HUES48 (cell line): ENCODE data around the gene CYP17A1.
"Not testable (repeated sequence)": the region's sequence is repeated elsewhere in the genome, so short reads cannot be mapped to it uniquely, and the experiment has no call there.

Experiments used
- H3K27ac ChIP-seq: one replicate; pipeline ENCODE4 v1.7.0; 2013; ENCODE audit warnings: low read depth, low read length, inconsistent platforms
- H3K27me3 ChIP-seq: 2 replicates; pipeline ENCODE4 v1.6.1; 2013; ENCODE audit warnings: mild to moderate bottlenecking, low read length; ENCODE audit not compliant: control insufficient read depth, insufficient read depth
- H3K36me3 ChIP-seq: 2 replicates; pipeline ENCODE4 v1.6.1; 2013; ENCODE audit warnings: low read length; ENCODE audit not compliant: control insufficient read depth, insufficient read depth
- H3K4me1 ChIP-seq: 2 replicates; pipeline ENCODE4 v1.6.1; 2013; ENCODE audit warnings: mild to moderate bottlenecking, low read length; ENCODE audit not compliant: control insufficient read depth, insufficient read depth
- H3K4me3 ChIP-seq: 2 replicates; pipeline ENCODE4 v1.5.1; 2013; ENCODE audit warnings: mild to moderate bottlenecking, low read depth, low read length
- H3K9ac ChIP-seq: 2 replicates; pipeline ENCODE4 v1.6.1; 2013; ENCODE audit warnings: mild to moderate bottlenecking, low read depth, low read length, moderate library complexity
- H3K9me3 ChIP-seq: 2 replicates; pipeline ENCODE4 v1.6.1; 2013; ENCODE audit warnings: low read length; ENCODE audit not compliant: control insufficient read depth, insufficient read depth

CYP17A1 gene

DNA sequence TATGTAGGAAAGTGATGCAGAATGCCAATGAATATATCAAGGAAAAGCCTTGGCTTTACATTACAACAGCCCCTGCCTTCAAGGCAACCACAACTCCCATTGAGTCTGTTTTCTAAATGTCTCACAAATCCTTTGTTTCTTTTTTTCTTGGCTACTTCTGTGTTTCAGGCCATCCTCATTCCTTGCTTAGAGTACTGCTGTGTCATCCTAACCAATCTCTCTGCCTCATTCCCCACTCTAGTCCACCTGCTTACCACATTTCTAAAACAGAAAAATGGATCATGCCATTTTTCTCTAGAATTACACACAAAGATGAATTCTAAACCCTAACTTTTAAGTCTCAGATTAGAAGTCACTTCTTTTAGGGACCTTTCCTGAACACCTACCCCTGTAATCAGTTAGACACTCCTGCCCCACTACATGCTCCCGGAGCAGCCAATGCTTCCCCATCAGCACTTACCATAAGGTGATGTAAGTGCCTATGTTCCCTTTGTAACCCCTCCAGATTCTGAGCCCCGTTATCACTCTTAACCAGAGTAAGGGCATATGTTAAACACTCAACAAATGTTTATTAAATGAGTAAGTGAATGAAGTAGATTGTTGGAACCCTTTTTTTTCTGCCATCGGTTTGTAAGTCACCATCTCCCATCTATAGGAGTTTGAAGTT lies 19.7 kb upstream of the CYP17A1 start:
- no peak overlapping the region for H3K4me3 ChIP-seq
- H3K9ac ChIP-seq = no peak overlapping the region
- no peaks in the 10 kb centered on the region for H3K9me3 ChIP-seq
- no peaks in the 10 kb centered on the region for H3K36me3 ChIP-seq
- peak overlapping the region; percentile 77 for H3K27ac ChIP-seq
- no peaks in the 10 kb centered on the region for H3K27me3 ChIP-seq
- peaks cover 21% of the 10 kb centered on the region for H3K4me1 ChIP-seq

DNA sequence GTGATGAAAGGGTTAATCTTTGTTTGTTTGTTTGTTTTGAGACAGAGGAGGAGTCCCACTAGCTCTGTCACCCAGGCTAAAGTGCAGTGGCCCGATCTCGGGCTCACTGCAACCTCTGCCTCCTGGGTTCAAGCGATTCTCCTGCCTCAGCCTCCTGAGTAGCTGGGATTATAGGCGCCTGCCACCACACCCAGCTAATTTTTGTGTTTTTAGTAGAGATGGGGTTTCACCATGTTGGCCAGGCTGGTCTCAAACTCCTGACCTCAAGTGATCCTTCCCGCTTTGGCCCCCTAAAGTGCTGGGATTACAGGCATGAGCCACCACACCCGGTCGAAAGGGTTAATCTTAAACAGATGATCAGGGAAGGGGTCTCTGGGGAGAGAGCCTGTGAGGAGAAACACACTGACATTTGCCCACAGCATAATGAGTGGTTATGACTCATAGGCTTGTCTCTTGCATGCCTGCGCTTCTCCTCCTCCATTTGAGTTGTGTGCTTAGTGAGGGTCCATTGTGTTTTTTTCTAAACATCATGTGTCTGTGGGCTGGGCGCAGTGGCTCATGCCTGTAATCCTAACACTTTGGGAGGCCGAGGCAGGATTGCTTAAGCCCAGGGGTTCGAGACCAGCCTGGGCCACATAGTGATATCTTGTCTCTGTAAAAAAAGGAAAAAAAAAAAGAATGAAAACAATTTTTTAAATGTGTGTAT lies 18.7 kb upstream of the CYP17A1 start:
- not testable (repeated sequence) for H3K27me3 ChIP-seq, H3K4me3 ChIP-seq, H3K36me3 ChIP-seq, H3K9ac ChIP-seq, H3K9me3 ChIP-seq
- H3K27ac ChIP-seq = peak overlapping the region; percentile 77
- H3K4me1 ChIP-seq = peaks cover 21% of the 10 kb centered on the region

DNA sequence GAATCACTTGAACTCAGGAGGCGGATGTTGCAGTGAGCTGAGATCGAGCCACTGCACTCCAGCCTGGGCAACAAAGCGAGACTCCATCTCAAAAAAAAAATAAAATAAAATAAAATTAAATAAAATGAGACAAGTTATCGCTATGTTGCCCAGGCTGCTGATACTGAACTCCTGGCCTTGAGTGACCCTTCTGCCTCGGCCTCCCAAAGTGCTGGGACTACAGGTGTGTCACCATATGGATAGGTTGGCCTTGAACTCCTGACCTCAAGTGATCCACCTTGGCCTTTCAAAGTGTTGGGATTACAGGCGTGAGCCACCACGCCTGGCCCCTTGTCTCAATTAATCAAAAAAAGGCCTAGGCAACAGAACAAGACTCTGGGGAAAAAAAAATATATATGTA lies 16.0 kb upstream of the CYP17A1 start:
- peaks cover 21% of the 10 kb centered on the region for H3K4me1 ChIP-seq
- not testable (repeated sequence) for H3K9ac ChIP-seq, H3K27ac ChIP-seq, H3K4me3 ChIP-seq, H3K9me3 ChIP-seq, H3K36me3 ChIP-seq, H3K27me3 ChIP-seq

DNA sequence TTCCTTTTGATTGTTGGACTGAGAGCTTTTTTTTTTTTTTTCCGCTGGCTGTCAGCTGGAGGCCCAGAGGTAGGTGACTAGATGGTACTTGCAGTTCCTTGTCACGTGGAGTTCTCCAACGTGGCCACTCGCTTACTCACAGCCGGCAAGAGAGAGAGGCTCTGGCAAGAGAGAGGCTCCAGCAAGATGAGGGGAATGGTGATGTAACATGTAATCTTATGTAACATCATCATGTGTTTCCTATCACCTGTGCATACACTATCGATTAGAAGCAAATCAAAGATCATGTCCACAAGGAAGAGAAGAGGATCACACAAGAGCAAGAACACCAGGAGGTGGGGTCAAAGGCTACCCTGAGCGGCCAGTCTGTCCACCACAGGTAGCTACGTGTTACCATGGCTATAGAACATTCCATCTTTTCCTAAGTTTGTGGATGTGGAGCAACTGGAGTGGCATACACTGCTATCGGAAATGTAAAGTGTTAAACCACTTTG lies 12.9 kb upstream of the CYP17A1 start:
- Histone ChIP-seq H3K27me3 (no peaks in the 10 kb centered on the region), H3K9me3 (no peaks in the 10 kb centered on the region), H3K9ac (no peak overlapping the region), H3K4me1 (no peaks in the 10 kb centered on the region), H3K4me3 (no peak overlapping the region), H3K27ac (no peak overlapping the region), H3K36me3 (no peaks in the 10 kb centered on the region)

DNA sequence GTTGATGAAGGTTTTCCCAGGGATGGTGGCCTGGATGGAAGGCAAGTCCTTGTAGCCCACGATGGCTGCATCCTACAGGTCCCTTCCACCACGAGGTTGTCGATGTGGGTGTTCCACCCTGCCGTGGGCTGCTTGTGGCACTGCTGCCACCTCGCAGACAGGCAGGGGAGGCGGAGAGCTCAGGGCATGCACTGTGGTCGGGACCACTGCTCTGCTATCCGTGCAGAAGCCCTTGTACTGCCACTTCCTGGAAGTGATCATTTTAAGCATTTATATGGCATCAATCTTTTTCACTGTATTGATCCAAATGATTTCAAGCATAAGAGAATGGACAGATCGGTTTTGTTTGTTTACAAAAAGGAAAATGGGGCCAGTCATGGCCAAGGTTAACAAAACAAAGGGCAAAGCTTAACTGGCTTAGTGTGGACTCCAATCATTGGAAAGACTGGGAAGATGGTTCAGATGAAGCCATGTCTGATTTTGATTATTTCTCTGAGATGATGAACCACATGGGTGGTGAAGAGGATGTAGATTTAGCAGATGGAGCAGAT lies 8.2 kb upstream of the CYP17A1 start:
- Histone ChIP-seq H3K27ac (no peak overlapping the region), H3K4me3 (no peak overlapping the region), H3K36me3 (no peaks in the 10 kb centered on the region), H3K9me3 (no peaks in the 10 kb centered on the region), H3K9ac (no peak overlapping the region), H3K27me3 (no peaks in the 10 kb centered on the region), H3K4me1 (no peaks in the 10 kb centered on the region)

DNA sequence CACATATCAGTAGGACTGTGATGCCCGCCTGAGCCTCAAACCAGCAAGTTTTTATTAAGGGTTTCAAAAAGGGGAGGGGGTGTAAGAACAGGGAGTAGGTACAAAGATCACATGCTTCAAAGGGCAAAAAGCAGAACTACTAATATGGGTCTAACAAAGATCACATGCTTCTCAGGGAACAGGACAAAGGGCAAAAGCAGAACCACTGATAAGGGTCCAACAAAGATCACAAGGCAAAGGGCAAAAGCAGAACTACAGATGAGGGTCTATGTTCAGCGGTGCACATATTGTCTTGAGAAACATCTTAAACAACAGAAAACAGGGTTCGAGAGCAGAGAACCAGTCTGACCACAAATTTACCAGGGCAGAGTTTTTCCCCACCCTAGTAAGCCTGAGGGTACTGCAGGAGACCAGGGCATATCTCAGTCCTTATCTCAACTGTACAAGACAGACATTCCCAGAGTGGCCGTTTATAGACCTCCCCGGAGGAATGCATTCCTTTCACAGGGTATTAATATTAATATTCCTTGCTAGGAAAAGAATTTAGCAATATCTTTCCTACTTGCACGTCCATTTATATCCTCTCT lies 7.1 kb upstream of the CYP17A1 start:
- not testable (repeated sequence) for H3K36me3 ChIP-seq, H3K27ac ChIP-seq, H3K4me1 ChIP-seq, H3K4me3 ChIP-seq, H3K9me3 ChIP-seq, H3K27me3 ChIP-seq, H3K9ac ChIP-seq

DNA sequence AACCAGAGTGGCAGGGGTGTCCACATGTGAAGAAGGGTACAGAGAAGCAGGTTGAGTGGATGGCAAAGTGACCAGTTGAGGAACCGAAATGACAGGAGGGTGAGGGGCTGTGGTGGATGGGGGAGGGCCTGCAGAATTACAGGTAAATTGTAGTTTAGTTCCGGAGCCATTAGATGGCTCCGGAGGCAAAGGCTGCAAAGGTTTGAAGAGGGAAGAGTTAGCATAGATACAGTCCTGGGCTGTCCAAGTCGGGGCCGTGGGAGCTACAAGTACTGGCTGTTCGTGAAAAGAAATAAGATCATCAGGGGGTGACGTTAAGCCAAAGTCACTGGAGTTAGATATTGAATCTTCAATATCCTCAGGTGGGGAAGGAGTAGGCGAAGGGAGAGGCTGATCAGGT lies 5.9 kb upstream of the CYP17A1 start:
- not testable (repeated sequence) for H3K9ac ChIP-seq, H3K27ac ChIP-seq, H3K4me1 ChIP-seq, H3K27me3 ChIP-seq, H3K36me3 ChIP-seq, H3K9me3 ChIP-seq, H3K4me3 ChIP-seq

DNA sequence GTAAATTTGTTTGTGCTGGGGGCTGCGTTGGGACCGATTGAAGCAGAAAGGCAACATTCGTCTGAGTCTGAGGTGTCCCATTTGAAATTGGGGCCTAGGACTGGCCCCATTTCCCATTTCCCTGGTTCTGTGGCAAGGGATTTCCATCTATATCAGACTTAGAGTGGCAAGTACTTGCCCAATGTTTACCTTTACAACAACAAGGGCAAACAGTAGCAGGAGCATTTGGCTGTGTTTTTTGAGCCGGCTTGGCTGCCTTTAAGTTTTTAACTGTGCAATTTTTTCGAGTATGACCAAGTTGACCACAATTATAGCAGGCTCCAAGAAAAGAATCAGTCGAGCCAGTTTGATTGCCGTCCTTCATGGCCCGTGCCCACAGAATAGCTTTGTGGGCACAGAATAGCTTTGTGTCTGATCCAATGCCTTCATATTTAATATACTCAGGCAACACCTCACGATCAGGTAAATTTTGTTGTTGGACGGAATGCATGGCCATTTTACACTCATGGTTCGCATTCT lies 4.7 kb upstream of the CYP17A1 start:
- no peaks in the 10 kb centered on the region for H3K36me3 ChIP-seq
- H3K4me3 ChIP-seq = no peak overlapping the region
- H3K27ac ChIP-seq = no peak overlapping the region
- no peak overlapping the region for H3K9ac ChIP-seq
- H3K4me1 ChIP-seq = no peaks in the 10 kb centered on the region
- H3K27me3 ChIP-seq = no peaks in the 10 kb centered on the region
- H3K9me3 ChIP-seq = no peaks in the 10 kb centered on the region

DNA sequence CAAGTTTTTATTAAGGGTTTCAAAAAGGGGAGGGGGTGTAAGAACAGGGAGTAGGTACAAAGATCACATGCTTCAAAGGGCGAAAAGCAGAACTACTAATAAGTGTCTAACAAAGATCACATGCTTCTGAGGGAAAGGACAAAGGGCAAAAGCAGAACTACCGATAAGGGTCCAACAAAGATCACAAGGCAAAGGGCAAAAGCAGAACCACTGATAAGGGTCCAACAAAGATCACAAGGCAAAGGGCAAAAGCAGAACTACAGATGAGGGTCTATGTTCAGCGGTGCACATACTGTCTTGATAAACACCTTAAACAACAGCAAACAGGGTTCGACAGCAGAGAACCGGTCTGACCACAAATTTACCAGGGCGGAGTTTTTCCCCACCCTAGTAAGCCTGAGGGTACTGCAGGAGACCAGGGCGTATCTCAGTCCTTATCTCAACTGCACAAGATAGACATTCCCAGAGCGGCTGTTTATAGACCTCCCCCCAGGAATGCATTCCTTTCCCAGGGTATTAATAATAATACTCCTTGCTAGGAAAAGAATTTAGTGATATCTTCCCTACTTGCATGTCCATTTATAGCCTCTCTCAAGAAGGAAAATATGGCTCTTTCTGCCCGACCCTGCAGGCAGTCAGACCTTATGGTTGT lies 1.2 kb upstream of the CYP17A1 start:
- H3K27me3 ChIP-seq, H3K4me3 ChIP-seq, H3K4me1 ChIP-seq, H3K9me3 ChIP-seq, H3K27ac ChIP-seq, H3K36me3 ChIP-seq, H3K9ac ChIP-seq: not testable (repeated sequence)

DNA sequence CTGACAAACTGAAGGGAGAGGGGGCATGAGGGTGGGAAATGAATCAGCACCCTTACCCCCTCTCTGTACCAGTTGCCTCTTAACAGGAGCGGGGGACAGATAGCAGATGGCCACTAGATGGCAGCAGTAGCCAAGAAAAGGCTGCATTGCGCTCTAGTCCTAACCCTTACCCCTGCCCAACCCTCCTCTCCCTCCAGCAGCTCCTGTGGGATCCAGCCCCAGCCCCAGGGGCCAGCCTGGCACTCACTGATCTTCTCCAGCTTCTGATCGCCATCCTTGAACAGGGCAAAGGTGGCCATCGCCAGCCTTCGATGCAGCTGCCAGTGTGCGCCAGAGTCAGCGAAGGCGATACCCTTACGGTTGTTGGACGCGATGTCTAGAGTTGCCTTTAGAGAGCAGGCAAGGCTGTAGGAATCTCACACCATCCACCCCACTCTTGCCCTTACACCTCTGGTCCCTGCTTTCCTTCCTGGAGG lies 2.2 kb downstream of the CYP17A1 start:
- H3K4me1 ChIP-seq = no peaks in the 10 kb centered on the region
- no peaks in the 10 kb centered on the region for H3K36me3 ChIP-seq
- no peak overlapping the region for H3K4me3 ChIP-seq
- H3K27me3 ChIP-seq = no peaks in the 10 kb centered on the region
- H3K9ac ChIP-seq = no peak overlapping the region
- H3K27ac ChIP-seq = no peak overlapping the region
- H3K9me3 ChIP-seq = no peaks in the 10 kb centered on the region
